Parathyroid adenoma (tissue), 2 donors: ENCODE results near the gene ASB1.

Source experiments
- H2AFZ ChIP-seq: fragments of 300-600 bp; sonication (generic); one replicate; pipeline ENCODE4 v1.7.0; 2017; ENCODE audit warnings: antibody characterized with exemption, mild to moderate bottlenecking
- H3K27ac ChIP-seq: fragments of 300-600 bp; sonication (generic); one replicate; pipeline ENCODE4 v1.7.0; 2017
- H3K27me3 ChIP-seq: fragments of 300-600 bp; sonication (generic); one replicate; pipeline ENCODE4 v1.7.0; 2017; ENCODE audit warnings: low read length; ENCODE audit not compliant: control insufficient read depth, insufficient read depth
- H3K36me3 ChIP-seq: fragments of 300-600 bp; sonication (generic); one replicate; pipeline ENCODE4 v1.7.0; 2017; ENCODE audit warnings: low read length; ENCODE audit not compliant: control insufficient read depth, insufficient read depth
- H3K4me1 ChIP-seq: fragments of 300-600 bp; sonication (generic); one replicate; pipeline ENCODE4 v1.7.0; 2017; ENCODE audit warnings: control low read depth
- H3K4me2 ChIP-seq: fragments of 300-600 bp; sonication (generic); one replicate; pipeline ENCODE4 v1.7.0; 2017; ENCODE audit warnings: low read length
- H3K4me3 ChIP-seq: fragments of 300-600 bp; sonication (generic); one replicate; pipeline ENCODE4 v1.7.0; 2017; ENCODE audit warnings: low read depth, low read length
- H3K79me2 ChIP-seq: fragments of 300-600 bp; sonication (generic); one replicate; pipeline ENCODE4 v1.7.0; 2017; ENCODE audit warnings: control low read depth
- H3K9ac ChIP-seq: fragments of 300-600 bp; sonication (generic); one replicate; pipeline ENCODE4 v1.7.0; 2017; ENCODE audit warnings: mild to moderate bottlenecking
- H3K9me3 ChIP-seq: fragments of 300-600 bp; sonication (generic); one replicate; pipeline ENCODE4 v1.7.0; 2017; ENCODE audit warnings: low read length; ENCODE audit not compliant: control insufficient read depth
- CTCF ChIP-seq: fragments of 300-600 bp; sonication (generic); IDR thresholded peaks from one replicate; pipeline ENCODE4 v1.7.0; 2017; ENCODE audit warnings: antibody characterized with exemption, mild to moderate bottlenecking
- donor health status: primary hyperparathyroidism.

Gene ASB1

GRCh38 chr2:238430781-238431180, 4.1 kb downstream of the ASB1 start:
- no peak overlapping the region for H3K9ac ChIP-seq
- H3K27ac ChIP-seq, result no peak overlapping the region
- H3K27me3 ChIP-seq, result no peaks in the 10 kb centered on the region
- no peak overlapping the region for H3K4me3 ChIP-seq
- H3K4me2 ChIP-seq, result no peak overlapping the region
- TF ChIP-seq CTCF, result no peak
- no peaks in the 10 kb centered on the region for H3K36me3 ChIP-seq
- no peaks in the 10 kb centered on the region for H3K9me3 ChIP-seq
- peaks cover 34% of the 10 kb centered on the region for H3K79me2 ChIP-seq
- no peak overlapping the region for H2AFZ ChIP-seq
- peaks cover 10% of the 10 kb centered on the region for H3K4me1 ChIP-seq

- Histone ChIP-seq H3K4me3 (no peak overlapping the region), H3K36me3 (no peaks in the 10 kb centered on the region), H3K27ac (no peak overlapping the region), H3K9me3 (no peaks in the 10 kb centered on the region), H3K27me3 (no peaks in the 10 kb centered on the region), H3K9ac (no peak overlapping the region), H2AFZ (no peak overlapping the region), H3K79me2 (peaks cover 34% of the 10 kb centered on the region), H3K4me2 (no peak overlapping the region), H3K4me1 (peaks cover 6% of the 10 kb centered on the region)
- TF ChIP-seq CTCF, result no peak
Observed at GRCh38 chr2:238431456-238431855, 4.7 kb downstream of the ASB1 start.

- no peaks in the 10 kb centered on the region for H3K36me3 ChIP-seq
- peaks cover 4% of the 10 kb centered on the region for H3K4me1 ChIP-seq
Observed at GRCh38 chr2:238433300-238433915, 6.7 kb downstream of the ASB1 start.

GRCh38 chr2:238433941-238434845, 7.5 kb downstream of the ASB1 start:
- Histone ChIP-seq H3K4me3 (no peak overlapping the region), H3K9ac (no peak overlapping the region), H3K27ac (no peak overlapping the region), H3K9me3 (no peaks in the 10 kb centered on the region), H3K4me2 (no peak overlapping the region), H3K27me3 (no peaks in the 10 kb centered on the region), H3K4me1 (peaks cover 4% of the 10 kb centered on the region), H3K79me2 (peaks cover 25% of the 10 kb centered on the region), H3K36me3 (no peaks in the 10 kb centered on the region), H2AFZ (no peak overlapping the region)
- TF ChIP-seq CTCF, result no peak

More at GRCh38 chr2:238433300-238433915, 6.7 kb downstream of the ASB1 start:
- Histone ChIP-seq H2AFZ (no peak overlapping the region), H3K27me3 (no peaks in the 10 kb centered on the region), H3K9me3 (no peaks in the 10 kb centered on the region), H3K79me2 (peaks cover 25% of the 10 kb centered on the region), H3K9ac (no peak overlapping the region), H3K4me2 (no peak overlapping the region), H3K4me3 (no peak overlapping the region), H3K27ac (no peak overlapping the region)
- TF ChIP-seq CTCF, result no peak
